ENCODE data around the gene RABAC1.
A peak's percentile ranks its signal among the peaks of the same experiment; 100 is the strongest.

Gene RABAC1

DNA sequence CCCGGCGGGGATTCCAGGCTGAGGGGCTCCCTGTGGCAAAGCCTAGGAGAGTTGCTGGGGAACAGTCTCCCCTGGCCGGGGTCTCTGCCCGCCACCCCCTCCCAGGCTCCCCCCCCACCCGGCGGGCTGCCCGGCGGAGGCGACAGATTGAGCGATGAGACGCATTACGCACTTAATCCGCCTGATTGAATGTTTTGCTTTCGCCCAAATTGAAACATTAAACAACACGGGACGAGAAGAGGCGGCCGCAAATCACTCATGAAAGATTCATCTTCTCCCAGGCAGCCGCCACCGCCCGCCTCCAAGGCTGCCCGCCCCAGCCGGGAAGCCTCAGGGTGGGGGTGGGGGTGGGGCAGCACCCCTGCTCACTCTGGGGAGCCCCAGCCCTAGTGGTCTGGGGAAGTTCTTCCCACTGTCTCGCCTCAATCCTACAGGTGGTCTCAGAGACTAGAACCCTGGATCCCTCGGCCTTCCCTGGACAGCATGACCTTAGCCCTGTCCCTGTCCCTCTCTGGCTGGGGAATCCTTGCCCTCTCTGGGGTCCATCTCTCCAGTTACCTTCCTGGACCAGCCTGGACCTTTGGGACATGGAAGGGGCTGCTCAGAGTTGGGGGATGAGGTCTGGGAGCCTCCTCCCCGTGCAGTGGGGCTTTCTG, 23.2 kb downstream of the RABAC1 start:
- no peak for ATAC-seq
- TF ChIP-seq ZFP30 (CRISPR knock-in tag; IDR thresholded peaks at IDR 0.05) (no peak), TCF4 (CRISPR knock-in tag; IDR thresholded peaks at IDR 0.05; ENCODE audit: borderline replicate concordance) (no peak), ARNTL (CRISPR knock-in tag; IDR thresholded peaks at IDR 0.05; ENCODE audit: borderline replicate concordance, low read depth) (no peak), TSHZ2 (CRISPR knock-in tag; IDR thresholded peaks at IDR 0.05) (no peak), CREB5 (CRISPR knock-in tag; IDR thresholded peaks at IDR 0.05; ENCODE audit: low read depth) (no peak), PATZ1 (CRISPR knock-in tag; IDR thresholded peaks at IDR 0.05; ENCODE audit: borderline replicate concordance) (no peak), GLIS3 (CRISPR knock-in tag; IDR thresholded peaks at IDR 0.05) (no peak), TOX (CRISPR knock-in tag; IDR thresholded peaks at IDR 0.05; ENCODE audit: borderline replicate concordance) (no peak), SNAI2 (CRISPR knock-in tag; IDR thresholded peaks at IDR 0.05) (no peak), ZNF565 (CRISPR knock-in tag; conservative IDR thresholded peaks at IDR 0.05; ENCODE audit: low read depth) (no peak), ZNF8 (CRISPR knock-in tag; IDR thresholded peaks at IDR 0.05) (no peak), POU6F1 (CRISPR knock-in tag; IDR thresholded peaks at IDR 0.05; ENCODE audit: borderline replicate concordance, low read depth) (no peak)

GRCh38 chr19:41934849-41935374, 24.2 kb downstream of the RABAC1 start:
- ATAC-seq, result peak; percentile 88
- TF ChIP-seq PATZ1 (CRISPR knock-in tag; IDR thresholded peaks at IDR 0.05; ENCODE audit: borderline replicate concordance) (no peak), BACH2 (CRISPR knock-in tag; IDR thresholded peaks at IDR 0.05; ENCODE audit: borderline replicate concordance) (no peak), TOX (CRISPR knock-in tag; IDR thresholded peaks at IDR 0.05; ENCODE audit: borderline replicate concordance) (no peak), GLIS3 (CRISPR knock-in tag; IDR thresholded peaks at IDR 0.05) (no peak), PPARA (CRISPR knock-in tag; IDR thresholded peaks at IDR 0.05; ENCODE audit: borderline replicate concordance) (no peak), ZNF565 (CRISPR knock-in tag; conservative IDR thresholded peaks at IDR 0.05; ENCODE audit: low read depth) (no peak), ESRRG (CRISPR knock-in tag; IDR thresholded peaks at IDR 0.05) (no peak), ZFP30 (CRISPR knock-in tag; IDR thresholded peaks at IDR 0.05) (no peak), POU6F1 (CRISPR knock-in tag; IDR thresholded peaks at IDR 0.05; ENCODE audit: borderline replicate concordance, low read depth) (no peak)

Measured in SK-N-SH treated with all-trans-retinoic acid at 6 μM for 48 hours (cell line).